DND-41 (cell line): Measurements from ENCODE around the gene VPS51.

Experiments
- ATAC-seq: fragments of 200-7000 bp; cut with Tn5 transposase; 3 replicates; pipeline ENCODE4 v1.9.1; 2021; ENCODE audit warnings: low read depth; ENCODE audit not compliant: insufficient read depth
- DNase-seq: peaks from one replicate; pipeline ENCODE4 v3.0.0-alpha.2; 2020
- H2AFZ ChIP-seq: 2 replicates; pipeline ENCODE4 v1.6.0; 2012; ENCODE audit warnings: low read depth, low read length
- H3K27ac ChIP-seq: 2 replicates; pipeline ENCODE4 v1.5.1; 2012; ENCODE audit warnings: low read length, inconsistent platforms
- H3K27me3 ChIP-seq: fragments of 200-600 bp; sonication (generic); 2 replicates; pipeline ENCODE4 v1.6.0; 2012; ENCODE audit warnings: low read length, mild to moderate bottlenecking, inconsistent platforms; ENCODE audit not compliant: insufficient read depth, poor library complexity
- H3K36me3 ChIP-seq: 2 replicates; pipeline ENCODE4 v1.5.1; 2012; ENCODE audit warnings: low read length, inconsistent platforms; ENCODE audit not compliant: insufficient read depth
- H3K4me1 ChIP-seq: 2 replicates; pipeline ENCODE4 v1.5.1; 2012; ENCODE audit warnings: mild to moderate bottlenecking, low read length; ENCODE audit not compliant: insufficient read depth
- H3K4me2 ChIP-seq: 2 replicates; pipeline ENCODE4 v1.6.0; 2012; ENCODE audit warnings: mild to moderate bottlenecking, moderate library complexity, low read length, inconsistent platforms; ENCODE audit not compliant: insufficient read depth
- H3K4me3 ChIP-seq, 2 experiments: fragments of 200-600 bp in 1 of 2; shearing (Covaris generic) in 1 of 2; 2 replicates each; pipeline ENCODE4 v1.5.1; 2012 to 2016; ENCODE audit warnings: inconsistent platforms in 2 of 2, low read length in 2 of 2, mild to moderate bottlenecking in 2 of 2, low read depth in 1 of 2, moderate library complexity in 1 of 2
- H3K79me2 ChIP-seq: 2 replicates; pipeline ENCODE4 v1.6.0; 2012; ENCODE audit warnings: low read length, inconsistent platforms; ENCODE audit not compliant: insufficient read depth
- H3K9ac ChIP-seq: 2 replicates; pipeline ENCODE4 v1.6.0; 2012; ENCODE audit warnings: low read depth, mild to moderate bottlenecking, inconsistent platforms, low read length, moderate library complexity
- H3K9me3 ChIP-seq: 2 replicates; pipeline ENCODE4 v1.5.1; 2012; ENCODE audit warnings: low read length, moderate library complexity, mild to moderate bottlenecking, inconsistent platforms; ENCODE audit not compliant: insufficient read depth, severe bottlenecking
- H4K20me1 ChIP-seq: 2 replicates; pipeline ENCODE4 v1.6.0; 2012; ENCODE audit warnings: low read length; ENCODE audit not compliant: insufficient read depth
- CTCF ChIP-seq: IDR thresholded peaks from 2 replicates; pipeline ENCODE4 v1.5.1; 2012; ENCODE audit warnings: borderline replicate concordance, low read length, moderate library complexity, mild to moderate bottlenecking; ENCODE audit not compliant: poor library complexity, severe bottlenecking; ENCODE audit errors: extremely low read depth
- EZH2 ChIP-seq: IDR thresholded peaks from 3 replicates; pipeline ENCODE4 v1.6.1; 2012; ENCODE audit warnings: borderline replicate concordance, low read depth, mild to moderate bottlenecking, moderate library complexity, low read length, inconsistent platforms; ENCODE audit not compliant: severe bottlenecking

Gene VPS51

GRCh38 chr11:65131895-65132237 lies 35.9 kb downstream of the VPS51 start:
- ATAC-seq (no peak), DNase-seq (no peak)
- Histone ChIP-seq H4K20me1 (peaks cover 21% of the 10 kb centered on the region), H3K36me3 (peaks cover 62% of the 10 kb centered on the region), H2AFZ (no peak overlapping the region), H3K79me2 (peaks cover 26% of the 10 kb centered on the region), H3K27me3 (no peaks in the 10 kb centered on the region), H3K4me1 (peaks cover 29% of the 10 kb centered on the region), H3K9ac (no peak overlapping the region), H3K27ac (no peak overlapping the region), H3K4me2 (0 out of 2 replicates have a peak overlapping the region, but pooled peaks have one; percentile 83), H3K4me3 (no peak overlapping the region), H3K9me3 (no peaks in the 10 kb centered on the region)
- TF ChIP-seq EZH2 = no peak
- no peak for TF ChIP-seq CTCF

GRCh38 chr11:65132238-65132987 lies 36.4 kb downstream of the VPS51 start:
- H3K79me2 ChIP-seq = peaks cover 26% of the 10 kb centered on the region
- H3K27me3 ChIP-seq = no peaks in the 10 kb centered on the region
- H3K4me1 ChIP-seq = peaks cover 29% of the 10 kb centered on the region
- no peak overlapping the region for H2AFZ ChIP-seq
- peaks cover 21% of the 10 kb centered on the region for H4K20me1 ChIP-seq
- no peak overlapping the region for H3K27ac ChIP-seq
- H3K36me3 ChIP-seq = peaks cover 56% of the 10 kb centered on the region
- H3K9me3 ChIP-seq = no peaks in the 10 kb centered on the region
- H3K4me3 ChIP-seq = peak overlapping the region in 1 of 2 experiments; percentile 86; a peak in 3 of 4 replicates
- no peak for ATAC-seq
- peak overlapping the region; percentile 82; the same call in 1 of the 2 replicates for H3K9ac ChIP-seq
- no peak for DNase-seq
- TF ChIP-seq CTCF (no peak), EZH2 (no peak)
- peak overlapping the region; percentile 83 for H3K4me2 ChIP-seq

GRCh38 chr11:65132988-65133700 lies 37.1 kb downstream of the VPS51 start:
- Histone ChIP-seq H3K27ac (peak overlapping the region; percentile 100), H3K9me3 (no peaks in the 10 kb centered on the region), H3K27me3 (no peaks in the 10 kb centered on the region), H3K4me2 (peak overlapping the region; percentile 83), H3K36me3 (peaks cover 49% of the 10 kb centered on the region), H3K4me3 (peak overlapping the region; percentile 71 to 86; a peak in 3 of 4 replicates), H3K4me1 (peaks cover 29% of the 10 kb centered on the region), H4K20me1 (peaks cover 21% of the 10 kb centered on the region), H3K79me2 (peaks cover 26% of the 10 kb centered on the region), H2AFZ (no peak overlapping the region), H3K9ac (peak overlapping the region; percentile 82)
- no peak for DNase-seq
- no peak for ATAC-seq
- no peak for TF ChIP-seq EZH2
- TF ChIP-seq CTCF = no peak
